Testis (tissue), 3 donors: ENCODE results near the gene BMP6. TPM values are rescaled to one million over a fixed set of nuclear protein-coding genes. Genes with fewer than 3 reads are reported as not detected.

ENCODE experiments used
- DNase-seq: peaks from one replicate; pipeline ENCODE4 v3.0.0-alpha.2; 2019
- H3K27ac ChIP-seq, 2 donors: fragments of 200-600 bp; sonication (generic); one replicate each; pipeline ENCODE4 v1.5.1; 2019
- H3K27me3 ChIP-seq: fragments of 200-600 bp; sonication (generic); one replicate; pipeline ENCODE4 v1.5.1; 2019
- H3K36me3 ChIP-seq: fragments of 200-600 bp; sonication (generic); one replicate; pipeline ENCODE4 v1.5.1; 2017; ENCODE audit warnings: low read depth; ENCODE audit errors: missing control alignments
- H3K4me1 ChIP-seq: fragments of 200-600 bp; sonication (generic); one replicate; pipeline ENCODE4 v1.5.1; 2019
- H3K4me3 ChIP-seq, 2 donors: fragments of 200-600 bp; sonication (generic); one replicate each; pipeline ENCODE4 v1.5.1; 2017 to 2019
- H3K9me3 ChIP-seq: fragments of 200-600 bp; sonication (generic); one replicate; pipeline ENCODE4 v1.5.1; 2017
- POLR2A ChIP-seq: fragments of 450-650 bp; IDR thresholded peaks from one replicate; pipeline ENCODE4 v1.6.1; 2017; ENCODE audit warnings: antibody characterized with exemption, mild to moderate bottlenecking, moderate library complexity
- WGBS, 2 donors: methylation state at CpG; one replicate each; pipeline ENCODE4 v1.1.5; 2018; 5-methylcytosine and 5-hydroxymethylcytosine counted together
- intact Hi-C: fragments of 100-400 bp; cut with DNase I; formaldehyde crosslinking; loops from one replicate; pipeline ENCODE4 v1.15.1; 2023; ENCODE audit warnings: low total_unique reads
- polyA plus RNA-seq: library from polyadenylated mRNA; stranded (reverse); fragments of 350-450 nt; fragmentation: Illumina TruSeq; extraction: RNeasy Lipid Tissue Mini Kit (QIAGEN cat#74804); gene quantifications from one replicate; pipeline ENCODE4 v1.2.3, GENCODE V29; 2014; ENCODE audit warnings: low read depth, low replicate concordance; ENCODE audit not compliant: insufficient read depth
- total RNA-seq, 2 donors: library from RNA; depleted of rRNA; stranded (reverse); fragments of >200 nt; gene quantifications; one replicate each; pipeline ENCODE4 v1.2.3, GENCODE V29; 2016
- TF ChIP-seq, protein P1 (sequence below), 3 experiments: fragments of 450-650 bp in 2 of 3; fragments of 200-600 bp in 1 of 3; sonication (generic) in 1 of 3; IDR thresholded peaks; one replicate each; pipeline ENCODE4 v1.5.1; 2016 to 2019; ENCODE audit warnings: antibody characterized with exemption in 3 of 3, mild to moderate bottlenecking in 2 of 3, moderate library complexity in 1 of 3

The BMP6 gene
- total and polyA plus RNA-seq, 3 donors from 2014 or later = 6.2 to 13.6 (median 11.4) TPM

DNA sequence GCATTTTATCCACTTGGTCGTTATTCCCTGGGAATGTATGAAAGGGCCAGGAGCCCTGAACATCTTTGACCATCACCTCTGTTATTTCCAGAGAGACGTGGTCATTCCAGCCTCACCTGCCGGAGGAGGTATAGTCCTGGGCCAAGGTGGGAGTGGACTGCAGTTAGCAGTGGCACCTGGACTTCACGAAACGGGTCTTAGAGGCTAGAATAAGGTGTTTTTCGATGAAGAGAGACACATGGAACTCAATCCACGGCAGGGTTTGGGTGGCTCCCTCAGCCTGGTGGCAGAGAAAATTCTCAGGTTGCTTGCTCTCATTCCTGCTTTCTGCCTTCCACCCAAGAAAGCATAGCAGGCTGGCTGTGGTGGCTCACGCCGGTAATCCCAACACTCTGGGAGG, 48.0 kb downstream of the BMP6 start:
- Histone ChIP-seq H3K36me3 (no peaks in the 10 kb centered on the region), H3K4me3 (no peak overlapping the region), H3K9me3 (no peaks in the 10 kb centered on the region), H3K27ac (no peak overlapping the region), H3K4me1 (no peaks in the 10 kb centered on the region), H3K27me3 (no peaks in the 10 kb centered on the region)
- intact Hi-C loops = no loop called here
- DNase-seq = no peak
- no peak for TF ChIP-seq POLR2A
- TF ChIP-seq, protein P1, sequence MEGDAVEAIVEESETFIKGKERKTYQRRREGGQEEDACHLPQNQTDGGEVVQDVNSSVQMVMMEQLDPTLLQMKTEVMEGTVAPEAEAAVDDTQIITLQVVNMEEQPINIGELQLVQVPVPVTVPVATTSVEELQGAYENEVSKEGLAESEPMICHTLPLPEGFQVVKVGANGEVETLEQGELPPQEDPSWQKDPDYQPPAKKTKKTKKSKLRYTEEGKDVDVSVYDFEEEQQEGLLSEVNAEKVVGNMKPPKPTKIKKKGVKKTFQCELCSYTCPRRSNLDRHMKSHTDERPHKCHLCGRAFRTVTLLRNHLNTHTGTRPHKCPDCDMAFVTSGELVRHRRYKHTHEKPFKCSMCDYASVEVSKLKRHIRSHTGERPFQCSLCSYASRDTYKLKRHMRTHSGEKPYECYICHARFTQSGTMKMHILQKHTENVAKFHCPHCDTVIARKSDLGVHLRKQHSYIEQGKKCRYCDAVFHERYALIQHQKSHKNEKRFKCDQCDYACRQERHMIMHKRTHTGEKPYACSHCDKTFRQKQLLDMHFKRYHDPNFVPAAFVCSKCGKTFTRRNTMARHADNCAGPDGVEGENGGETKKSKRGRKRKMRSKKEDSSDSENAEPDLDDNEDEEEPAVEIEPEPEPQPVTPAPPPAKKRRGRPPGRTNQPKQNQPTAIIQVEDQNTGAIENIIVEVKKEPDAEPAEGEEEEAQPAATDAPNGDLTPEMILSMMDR (IDR thresholded peaks at IDR 0.05) = no peak
- WGBS, 2 donors = 87 to 93% methylated on average over 8 to 9 of the region's 9 CpGs

DNA sequence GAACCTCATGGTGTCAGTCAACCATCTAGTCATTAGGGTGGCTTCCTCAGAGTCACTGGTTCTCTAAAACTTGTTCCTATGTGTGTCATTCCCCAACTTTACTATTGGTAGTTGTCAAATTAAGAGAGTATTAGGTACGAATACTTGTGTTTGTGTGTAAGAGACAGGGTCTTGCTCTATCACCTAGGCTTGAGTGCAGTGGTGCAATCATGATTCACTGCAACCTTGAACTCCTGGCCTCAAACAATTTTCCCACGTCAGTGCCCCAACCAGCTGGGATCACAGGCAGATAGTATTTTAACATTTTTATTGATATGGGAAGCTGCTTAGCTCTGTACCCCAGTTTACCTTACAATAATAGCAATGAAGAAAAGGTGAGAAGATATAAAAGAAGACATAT, 50.6 kb downstream of the BMP6 start:
- Histone ChIP-seq H3K9me3 (no peaks in the 10 kb centered on the region), H3K4me1 (no peaks in the 10 kb centered on the region), H3K27me3 (no peaks in the 10 kb centered on the region), H3K36me3 (no peaks in the 10 kb centered on the region), H3K27ac (no peak overlapping the region), H3K4me3 (no peak overlapping the region)
- 71 to 86% methylated on average over 2 of the region's 2 CpGs for WGBS, 2 donors
- TF ChIP-seq, protein P1 (IDR thresholded peaks at IDR 0.05) = no peak
- TF ChIP-seq POLR2A = no peak
- intact Hi-C loops = no loop called here
- no peak for DNase-seq

DNA sequence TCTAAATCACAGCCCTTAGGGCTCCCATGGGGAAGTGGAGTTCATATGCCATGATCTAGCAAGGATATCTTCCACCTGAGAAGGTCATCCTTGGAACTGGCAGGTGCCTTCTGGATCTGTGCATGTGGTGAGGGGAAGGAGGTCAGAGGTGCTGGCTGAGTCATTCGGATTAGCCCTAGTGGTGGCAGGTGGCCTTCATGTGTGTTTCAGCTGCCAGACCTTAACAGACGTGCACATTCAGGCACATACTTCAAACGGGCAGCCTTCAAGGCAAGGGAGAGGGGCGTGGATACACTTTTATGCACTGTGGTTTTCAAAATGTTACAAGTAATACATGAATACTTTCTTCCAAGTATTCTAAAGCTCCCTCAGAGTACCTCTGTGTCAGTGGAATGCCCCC, 51.2 kb downstream of the BMP6 start:
- H3K27ac ChIP-seq = no peak overlapping the region
- no peaks in the 10 kb centered on the region for H3K4me1 ChIP-seq
- TF ChIP-seq, protein P1 (IDR thresholded peaks at IDR 0.05) = no peak
- no peak for TF ChIP-seq POLR2A
- DNase-seq = no peak
- no peaks in the 10 kb centered on the region for H3K27me3 ChIP-seq
- H3K36me3 ChIP-seq = no peaks in the 10 kb centered on the region
- intact Hi-C loops = no loop called here
- H3K4me3 ChIP-seq = no peak overlapping the region
- 68 to 86% methylated on average over 3 to 4 of the region's 4 CpGs for WGBS, 2 donors
- no peaks in the 10 kb centered on the region for H3K9me3 ChIP-seq

DNA sequence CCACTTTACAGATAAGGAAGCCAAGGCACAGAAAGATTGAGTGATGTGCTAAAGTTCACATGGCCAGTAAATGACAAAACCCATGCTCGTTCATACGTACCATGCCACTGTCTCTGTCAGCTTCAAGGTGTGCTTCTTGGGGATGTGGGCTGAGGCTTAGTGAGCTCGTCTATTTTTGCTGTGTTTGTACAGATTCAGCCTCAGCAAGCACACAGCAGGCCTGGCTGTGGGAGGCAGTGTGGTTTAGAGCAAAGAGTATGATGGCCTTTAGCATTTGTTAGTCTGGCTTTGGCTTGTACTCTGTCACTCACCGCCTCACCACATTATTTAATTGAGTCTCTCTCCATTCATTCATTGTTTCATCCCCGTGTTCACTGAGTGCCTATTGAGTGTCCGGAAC, 55.3 kb downstream of the BMP6 start:
- Histone ChIP-seq H3K27ac (no peak overlapping the region), H3K4me1 (peaks cover 3% of the 10 kb centered on the region), H3K9me3 (no peaks in the 10 kb centered on the region), H3K27me3 (no peaks in the 10 kb centered on the region), H3K4me3 (no peak overlapping the region), H3K36me3 (no peaks in the 10 kb centered on the region)
- intact Hi-C loops = no loop called here
- TF ChIP-seq, protein P1 (IDR thresholded peaks at IDR 0.05) = no peak
- TF ChIP-seq POLR2A = no peak
- WGBS, 2 donors = 76 to 85% methylated on average over 6 of the region's 6 CpGs
- no peak for DNase-seq

DNA sequence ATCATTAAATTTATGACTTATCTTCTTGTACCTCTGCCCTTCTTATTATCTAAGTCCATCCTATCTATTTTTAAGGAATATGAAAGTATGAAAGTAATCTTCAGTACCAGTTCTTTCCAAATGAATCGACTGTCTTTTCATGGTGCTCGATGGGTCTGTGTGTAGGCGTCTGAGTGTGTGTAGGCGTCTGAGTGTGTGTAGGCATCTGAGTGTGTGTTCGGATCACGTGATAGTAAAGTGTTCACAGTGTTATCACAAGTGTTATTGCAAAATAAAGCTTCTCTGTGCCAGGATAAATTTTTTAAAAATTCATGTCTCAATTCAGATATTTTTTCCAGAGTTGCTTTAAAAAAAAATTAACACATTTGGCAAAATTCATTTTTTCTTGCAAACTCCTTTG, 58.3 kb downstream of the BMP6 start:
- H3K27me3 ChIP-seq = no peaks in the 10 kb centered on the region
- no peak for TF ChIP-seq POLR2A
- TF ChIP-seq, protein P1 (IDR thresholded peaks at IDR 0.05) = no peak
- no peaks in the 10 kb centered on the region for H3K36me3 ChIP-seq
- H3K4me1 ChIP-seq = peaks cover 7% of the 10 kb centered on the region
- H3K27ac ChIP-seq = no peak overlapping the region
- WGBS, 2 donors = 60 to 70% methylated on average over 6 of the region's 6 CpGs
- DNase-seq = no peak
- intact Hi-C loops = no loop called here
- no peaks in the 10 kb centered on the region for H3K9me3 ChIP-seq
- H3K4me3 ChIP-seq = no peak overlapping the region
